ENCODE data around the gene ALDH3A2.

GRCh38 chr17:19654342-19654886 is 5.9 kb downstream of the ALDH3A2 start:
- TF ChIP-seq CTCF (conservative IDR thresholded peaks at IDR 0.05 in 1 of 2, IDR thresholded peaks at IDR 0.05 in 1 of 2; ENCODE audit: extremely low read depth in 1 of 2, insufficient read depth in 1 of 2, low read depth in 1 of 2, low read length in 2 of 2) = no peak
- TF ChIP-seq EZH2 (IDR thresholded peaks at IDR 0.05; ENCODE audit: borderline replicate concordance, low read length) = no peak
